ENCODE results near the gene OPHN1. TPM values are rescaled to one million over a fixed set of nuclear protein-coding genes. Genes with fewer than 3 reads are reported as not detected.

Gene OPHN1
- polyA plus RNA-seq, 3 donors = 0.20 to 0.82 (median 0.73) TPM

DNA sequence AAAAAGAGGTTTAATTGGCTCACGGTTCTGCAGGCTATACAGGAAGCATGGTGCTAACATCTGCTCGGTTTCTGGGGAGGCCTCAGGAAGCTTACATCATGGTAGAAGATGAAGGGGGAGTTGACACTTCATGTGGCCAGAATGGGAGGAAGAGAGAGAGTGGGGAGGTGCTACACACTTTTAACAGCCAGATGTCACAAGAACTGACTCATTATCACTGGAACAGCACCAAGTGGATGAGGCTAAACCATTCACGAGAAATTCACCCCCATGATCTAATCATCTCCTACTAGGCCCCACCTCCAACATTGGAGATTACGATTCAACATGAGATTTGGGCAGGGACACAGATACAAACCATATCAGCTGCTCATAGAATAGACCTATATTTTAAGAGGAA, 255.8 kb downstream of the OPHN1 start:
- Histone ChIP-seq H3K27me3 (ENCODE audit: control insufficient read depth in 2 of 2, insufficient read depth in 2 of 2, low read length in 2 of 2) (peaks cover 0 to 2% of the 10 kb centered on the region in 2 donors), H3K9ac (ENCODE audit: insufficient read depth, low read length, poor library complexity, severe bottlenecking) (no peak overlapping the region), H3K36me3 (replicated peaks in 1 of 2; ENCODE audit: control insufficient read depth in 1 of 2, insufficient read depth in 2 of 2, low read length in 2 of 2) (no peaks in the 10 kb centered on the region), H3K4me3 (replicated peaks in 1 of 3; ENCODE audit: low read depth in 2 of 3, low read length in 3 of 3) (no peak overlapping the region), H3K27ac (ENCODE audit: low read depth in 1 of 2, low read length in 2 of 2) (no peak overlapping the region), H4K20me1 (ENCODE audit: insufficient read depth, low read length) (no peaks in the 10 kb centered on the region), H3K4me1 (ENCODE audit: control insufficient read depth in 1 of 2, insufficient read depth in 2 of 2, low read length in 2 of 2) (no peaks in the 10 kb centered on the region), H3K79me2 (ENCODE audit: insufficient read depth, low read length) (no peaks in the 10 kb centered on the region), H3K4me2 (replicated peaks; ENCODE audit: extremely low read depth, low read length, poor library complexity, severe bottlenecking) (no peak overlapping the region), H3K9me3 (replicated peaks in 1 of 2; ENCODE audit: control insufficient read depth in 1 of 2, insufficient read depth in 1 of 2, low read length in 2 of 2) (no peaks in the 10 kb centered on the region), H2AFZ (ENCODE audit: insufficient read depth, low read depth, low read length, poor library complexity, severe bottlenecking) (no peak overlapping the region)
- Mint-ChIP-seq H3K27me3 (ENCODE audit: low read depth in 3 of 3) (no peaks in the 10 kb centered on the region), H3K4me3 (no peak overlapping the region), H3K36me3 (peaks cover 0 to 3% of the 10 kb centered on the region in 2 donors), H3K27ac (no peak overlapping the region), H3K9me3 (peaks cover 0 to 4% (median 3%) of the 10 kb centered on the region in 7 donors), H3K4me1 (no peaks in the 10 kb centered on the region)
- TF ChIP-seq, protein P1, sequence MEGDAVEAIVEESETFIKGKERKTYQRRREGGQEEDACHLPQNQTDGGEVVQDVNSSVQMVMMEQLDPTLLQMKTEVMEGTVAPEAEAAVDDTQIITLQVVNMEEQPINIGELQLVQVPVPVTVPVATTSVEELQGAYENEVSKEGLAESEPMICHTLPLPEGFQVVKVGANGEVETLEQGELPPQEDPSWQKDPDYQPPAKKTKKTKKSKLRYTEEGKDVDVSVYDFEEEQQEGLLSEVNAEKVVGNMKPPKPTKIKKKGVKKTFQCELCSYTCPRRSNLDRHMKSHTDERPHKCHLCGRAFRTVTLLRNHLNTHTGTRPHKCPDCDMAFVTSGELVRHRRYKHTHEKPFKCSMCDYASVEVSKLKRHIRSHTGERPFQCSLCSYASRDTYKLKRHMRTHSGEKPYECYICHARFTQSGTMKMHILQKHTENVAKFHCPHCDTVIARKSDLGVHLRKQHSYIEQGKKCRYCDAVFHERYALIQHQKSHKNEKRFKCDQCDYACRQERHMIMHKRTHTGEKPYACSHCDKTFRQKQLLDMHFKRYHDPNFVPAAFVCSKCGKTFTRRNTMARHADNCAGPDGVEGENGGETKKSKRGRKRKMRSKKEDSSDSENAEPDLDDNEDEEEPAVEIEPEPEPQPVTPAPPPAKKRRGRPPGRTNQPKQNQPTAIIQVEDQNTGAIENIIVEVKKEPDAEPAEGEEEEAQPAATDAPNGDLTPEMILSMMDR (IDR thresholded peaks at IDR 0.05) = no peak
- intact Hi-C loops (cut with micrococcal nuclease) = no loop called here
- no peak for DNase-seq
- no CpG with 5 or more reads among the region's 4 CpGs for WGBS (ENCODE audit: insufficient coverage)

DNA sequence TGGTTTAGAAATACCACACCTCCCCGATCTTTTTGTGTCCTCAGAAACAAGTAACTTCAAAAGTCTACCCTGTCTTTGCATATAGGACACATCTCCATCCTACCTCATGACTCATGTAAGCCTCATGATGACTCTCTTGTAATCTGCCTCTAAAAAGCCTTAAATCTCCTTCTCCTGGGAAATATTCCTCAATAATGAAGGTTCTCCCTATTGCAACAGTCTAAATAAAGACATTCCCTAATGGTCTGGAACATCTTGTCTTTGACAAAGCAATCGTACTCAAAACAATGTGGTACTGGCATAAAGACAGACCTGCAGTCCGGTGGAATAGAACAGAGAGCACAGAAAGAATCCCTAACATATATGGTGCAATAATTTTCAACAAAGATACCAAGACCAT, 257.7 kb downstream of the OPHN1 start:
- no peak overlapping the region for H3K4me2 ChIP-seq (replicated peaks; ENCODE audit: extremely low read depth, low read length, poor library complexity, severe bottlenecking)
- Mint-ChIP-seq H3K9me3 (peaks cover 0 to 4% (median 3%) of the 10 kb centered on the region in 7 donors), H3K4me3 (no peak overlapping the region), H3K27ac (no peak overlapping the region), H3K4me1 (no peaks in the 10 kb centered on the region), H3K27me3 (ENCODE audit: low read depth in 3 of 3) (no peaks in the 10 kb centered on the region), H3K36me3 (peaks cover 0 to 3% of the 10 kb centered on the region in 2 donors)
- H3K9ac ChIP-seq (ENCODE audit: insufficient read depth, low read length, poor library complexity, severe bottlenecking) = no peak overlapping the region
- no CpG with 5 or more reads among the region's 3 CpGs for WGBS (ENCODE audit: insufficient coverage)
- H2AFZ ChIP-seq (ENCODE audit: insufficient read depth, low read depth, low read length, poor library complexity, severe bottlenecking) = no peak overlapping the region
- no peaks in the 10 kb centered on the region for H3K79me2 ChIP-seq (ENCODE audit: insufficient read depth, low read length)
- intact Hi-C loops (cut with micrococcal nuclease) = no loop called here
- H3K4me3 ChIP-seq (replicated peaks in 1 of 3; ENCODE audit: low read depth in 2 of 3, low read length in 3 of 3) = no peak overlapping the region
- H4K20me1 ChIP-seq (ENCODE audit: insufficient read depth, low read length) = no peaks in the 10 kb centered on the region
- TF ChIP-seq, protein P1 (IDR thresholded peaks at IDR 0.05) = no peak
- DNase-seq = no peak
- H3K27me3 ChIP-seq (ENCODE audit: control insufficient read depth in 2 of 2, insufficient read depth in 2 of 2, low read length in 2 of 2) = peaks cover 0 to 2% of the 10 kb centered on the region in 2 donors
- H3K36me3 ChIP-seq (replicated peaks in 1 of 2; ENCODE audit: control insufficient read depth in 1 of 2, insufficient read depth in 2 of 2, low read length in 2 of 2) = no peaks in the 10 kb centered on the region
- no peaks in the 10 kb centered on the region for H3K9me3 ChIP-seq (replicated peaks in 1 of 2; ENCODE audit: control insufficient read depth in 1 of 2, insufficient read depth in 1 of 2, low read length in 2 of 2)
- H3K27ac ChIP-seq (ENCODE audit: low read depth in 1 of 2, low read length in 2 of 2) = no peak overlapping the region
- no peaks in the 10 kb centered on the region for H3K4me1 ChIP-seq (ENCODE audit: control insufficient read depth in 1 of 2, insufficient read depth in 2 of 2, low read length in 2 of 2)

All from CD14-positive monocyte (primary cell).